Esophagus squamous epithelium (tissue), 4 donors: Measurements from ENCODE around the gene RNF217.

Source experiments
- CTCF ChIP-seq, 6 experiments: fragments of 450-650 bp in 4 of 6; fragments of 200-600 bp in 2 of 6; sonication (generic) in 2 of 6; IDR thresholded peaks; one replicate each; pipeline ENCODE4 v1.5.1; 2016 to 2019; ENCODE audit warnings: antibody characterized with exemption in 6 of 6, mild to moderate bottlenecking in 4 of 6, moderate library complexity in 4 of 6
- POLR2A ChIP-seq, 4 donors: fragments of 450-650 bp; IDR thresholded peaks; one replicate each; pipeline ENCODE4 v1.6.1; 2017; ENCODE audit warnings: antibody characterized with exemption in 4 of 4, mild to moderate bottlenecking in 4 of 4, moderate library complexity in 3 of 4

GRCh38 chr6:125058546-125058945 is 96.3 kb downstream of the RNF217 start:
- TF ChIP-seq POLR2A (IDR thresholded peaks at IDR 0.05) (no peak), CTCF (IDR thresholded peaks at IDR 0.05) (no peak)
